HepG2 (cell line): ENCODE measurements around the gene PRSS3. TPM values are rescaled to one million over a fixed set of nuclear protein-coding genes. Genes with fewer than 3 reads are reported as not detected.

Experiments used
- CC2D1A ChIP-seq: sonication (generic); formaldehyde crosslinking; IDR thresholded peaks from 2 replicates; pipeline ENCODE4 v1.8.1; 2023; ENCODE audit warnings: mild to moderate bottlenecking, missing genetic modification reagents
- EEA1 ChIP-seq: sonication (generic); formaldehyde crosslinking; IDR thresholded peaks from 2 replicates; pipeline ENCODE4 v1.5.1; 2020; ENCODE audit warnings: mild to moderate bottlenecking, missing genetic modification reagents, borderline replicate concordance
- HMG20A ChIP-seq: IDR thresholded peaks from 2 replicates; pipeline ENCODE4 v1.6.1; 2016; ENCODE audit warnings: borderline replicate concordance
- PPARG ChIP-seq: conservative IDR thresholded peaks from 2 replicates; pipeline ENCODE4 v1.6.1; 2016; ENCODE audit warnings: missing biosample characterization, missing genetic modification reagents
- RELA ChIP-seq: sonication (generic); formaldehyde crosslinking; IDR thresholded peaks from 2 replicates; pipeline ENCODE4 v1.4.0; 2020; ENCODE audit warnings: missing genetic modification reagents
- ZNF350 ChIP-seq: sonication (generic); formaldehyde crosslinking; IDR thresholded peaks from 2 replicates; pipeline ENCODE4 v1.4.0; 2020; ENCODE audit warnings: mild to moderate bottlenecking, low read depth, missing genetic modification reagents, borderline replicate concordance
- ZNF720 ChIP-seq: sonication (generic); formaldehyde crosslinking; IDR thresholded peaks from 2 replicates; pipeline ENCODE4 v1.4.0; 2020; ENCODE audit warnings: missing genetic modification reagents
- ZNF839 ChIP-seq: sonication (generic); formaldehyde crosslinking; IDR thresholded peaks from 2 replicates; pipeline ENCODE4 v1.4.0; 2020; ENCODE audit warnings: missing genetic modification reagents, mild to moderate bottlenecking, borderline replicate concordance
- polyA plus RNA-seq, 8 experiments: library from polyadenylated mRNA; depleted of rRNA in 3 of 8; stranded (reverse) in 7 of 8; unstranded in 1 of 8; fragments of >200 nt; fragmentation: Illumina TruSeq in 4 of 8; extraction: Trizol in 4 of 8; gene quantifications; 2 replicates each; pipeline versions ENCODE4 v1.2.1 to v1.2.3, GENCODE V29; 2011 to 2016; ENCODE audit warnings: low read depth in 4 of 8, missing spikeins in 1 of 8, mixed read lengths in 1 of 8; ENCODE audit not compliant: insufficient read depth in 1 of 8
- total RNA-seq, 5 experiments: library from RNA; depleted of rRNA; stranded (reverse); fragments of >200 nt; fragmentation: Illumina TruSeq; extraction: Trizol; gene quantifications; 2 replicates each; pipeline ENCODE4 v1.2.3, GENCODE V29; 2016; ENCODE audit warnings: low read depth in 1 of 5
- TF ChIP-seq, protein P1 (sequence below): sonication (generic); formaldehyde crosslinking; IDR thresholded peaks from 2 replicates; pipeline ENCODE4 v1.4.0; 2020; ENCODE audit warnings: low read depth, missing genetic modification reagents
- TF ChIP-seq, protein P2 (sequence below): IDR thresholded peaks from 2 replicates; pipeline ENCODE4 v1.4.0; 2020; ENCODE audit warnings: mild to moderate bottlenecking, missing genetic modification reagents
- TF ChIP-seq, protein P3 (sequence below): sonication (generic); formaldehyde crosslinking; IDR thresholded peaks from 2 replicates; pipeline ENCODE4 v1.4.0; 2020; ENCODE audit warnings: mild to moderate bottlenecking, missing genetic modification reagents
- TF ChIP-seq, protein P4 (sequence below): IDR thresholded peaks from 2 replicates; pipeline ENCODE4 v1.6.1; 2016; ENCODE audit warnings: missing compliant biosample characterization, missing genetic modification reagents, borderline replicate concordance
- TF ChIP-seq, protein P5 (sequence below): sonication (generic); formaldehyde crosslinking; IDR thresholded peaks from 2 replicates; pipeline ENCODE4 v1.5.0; 2020; ENCODE audit warnings: mild to moderate bottlenecking, missing genetic modification reagents

The PRSS3 gene
- total and polyA plus RNA-seq, 2 of the 13 experiments (the other 11 are each of a cell fraction or from before 2014, with no cell fraction given), result not detected

DNA sequence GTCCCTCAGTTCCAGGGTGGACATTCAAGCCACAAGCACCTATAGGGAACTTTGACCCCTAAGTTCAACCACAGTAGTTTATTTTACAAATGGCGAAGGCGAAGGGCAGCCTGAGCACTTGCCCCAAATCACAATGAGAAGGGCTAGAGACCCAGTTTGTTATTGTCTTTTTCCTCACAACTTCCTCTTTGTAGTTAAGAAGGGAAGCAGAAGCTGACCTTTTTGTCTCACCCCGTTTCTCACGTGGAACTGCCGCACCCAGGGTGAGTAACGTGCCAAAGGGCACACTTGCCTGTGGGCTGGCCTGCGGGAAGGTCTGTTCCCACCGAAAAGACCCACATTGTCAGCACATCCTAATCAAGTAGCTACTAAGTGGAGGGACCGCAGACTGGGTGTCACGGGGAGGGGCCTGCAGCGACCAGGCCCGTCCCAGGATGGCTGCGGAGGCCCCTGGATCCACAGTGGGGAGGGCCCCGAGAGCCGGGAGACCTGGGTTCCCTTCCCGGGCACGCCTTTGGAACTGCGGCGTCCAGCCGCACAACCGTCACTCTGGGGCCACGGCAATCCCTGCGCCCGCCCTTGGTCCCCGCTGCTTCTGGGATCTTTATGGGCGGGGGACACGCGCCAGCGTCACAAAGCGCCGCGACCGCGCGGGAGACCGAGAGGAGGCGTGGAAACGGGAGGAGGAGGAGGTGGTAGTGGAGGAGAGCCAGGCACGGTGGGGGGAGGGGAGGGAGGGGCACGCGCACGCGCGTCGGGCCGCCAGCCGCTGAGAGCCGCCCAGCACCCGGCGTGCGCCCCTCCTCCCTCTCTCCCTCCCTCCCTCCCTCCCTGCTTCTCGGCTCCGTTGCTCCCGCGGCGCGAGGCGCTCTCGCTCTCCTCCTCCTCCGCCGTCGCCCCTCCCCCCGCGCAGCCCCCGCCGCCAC is 21.2 kb downstream of the PRSS3 start, which contains the start of gene UBE2R2 (continued):
- TF ChIP-seq, protein P1, sequence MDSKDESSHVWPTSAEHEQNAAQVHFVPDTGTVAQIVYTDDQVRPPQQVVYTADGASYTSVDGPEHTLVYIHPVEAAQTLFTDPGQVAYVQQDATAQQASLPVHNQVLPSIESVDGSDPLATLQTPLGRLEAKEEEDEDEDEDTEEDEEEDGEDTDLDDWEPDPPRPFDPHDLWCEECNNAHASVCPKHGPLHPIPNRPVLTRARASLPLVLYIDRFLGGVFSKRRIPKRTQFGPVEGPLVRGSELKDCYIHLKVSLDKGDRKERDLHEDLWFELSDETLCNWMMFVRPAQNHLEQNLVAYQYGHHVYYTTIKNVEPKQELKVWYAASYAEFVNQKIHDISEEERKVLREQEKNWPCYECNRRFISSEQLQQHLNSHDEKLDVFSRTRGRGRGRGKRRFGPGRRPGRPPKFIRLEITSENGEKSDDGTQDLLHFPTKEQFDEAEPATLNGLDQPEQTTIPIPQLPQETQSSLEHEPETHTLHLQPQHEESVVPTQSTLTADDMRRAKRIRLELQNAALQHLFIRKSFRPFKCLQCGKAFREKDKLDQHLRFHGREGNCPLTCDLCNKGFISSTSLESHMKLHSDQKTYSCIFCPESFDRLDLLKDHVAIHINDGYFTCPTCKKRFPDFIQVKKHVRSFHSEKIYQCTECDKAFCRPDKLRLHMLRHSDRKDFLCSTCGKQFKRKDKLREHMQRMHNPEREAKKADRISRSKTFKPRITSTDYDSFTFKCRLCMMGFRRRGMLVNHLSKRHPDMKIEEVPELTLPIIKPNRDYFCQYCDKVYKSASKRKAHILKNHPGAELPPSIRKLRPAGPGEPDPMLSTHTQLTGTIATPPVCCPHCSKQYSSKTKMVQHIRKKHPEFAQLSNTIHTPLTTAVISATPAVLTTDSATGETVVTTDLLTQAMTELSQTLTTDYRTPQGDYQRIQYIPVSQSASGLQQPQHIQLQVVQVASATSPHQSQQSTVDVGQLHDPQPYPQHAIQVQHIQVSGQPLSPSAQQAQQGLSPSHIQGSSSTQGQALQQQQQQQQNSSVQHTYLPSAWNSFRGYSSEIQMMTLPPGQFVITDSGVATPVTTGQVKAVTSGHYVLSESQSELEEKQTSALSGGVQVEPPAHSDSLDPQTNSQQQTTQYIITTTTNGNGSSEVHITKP (CRISPR knock-in tag), result no peak
- TF ChIP-seq EEA1 (CRISPR knock-in tag) (no peak), ZNF350 (CRISPR knock-in tag) (0 out of 2 replicates have a peak, but pooled peaks have one; percentile 57), HMG20A (no peak), PPARG (CRISPR knock-in tag) (no peak), CC2D1A (CRISPR knock-in tag) (no peak), RELA (CRISPR knock-in tag) (no peak), ZNF720 (no peak), ZNF839 (no peak)
- TF ChIP-seq, protein P2, sequence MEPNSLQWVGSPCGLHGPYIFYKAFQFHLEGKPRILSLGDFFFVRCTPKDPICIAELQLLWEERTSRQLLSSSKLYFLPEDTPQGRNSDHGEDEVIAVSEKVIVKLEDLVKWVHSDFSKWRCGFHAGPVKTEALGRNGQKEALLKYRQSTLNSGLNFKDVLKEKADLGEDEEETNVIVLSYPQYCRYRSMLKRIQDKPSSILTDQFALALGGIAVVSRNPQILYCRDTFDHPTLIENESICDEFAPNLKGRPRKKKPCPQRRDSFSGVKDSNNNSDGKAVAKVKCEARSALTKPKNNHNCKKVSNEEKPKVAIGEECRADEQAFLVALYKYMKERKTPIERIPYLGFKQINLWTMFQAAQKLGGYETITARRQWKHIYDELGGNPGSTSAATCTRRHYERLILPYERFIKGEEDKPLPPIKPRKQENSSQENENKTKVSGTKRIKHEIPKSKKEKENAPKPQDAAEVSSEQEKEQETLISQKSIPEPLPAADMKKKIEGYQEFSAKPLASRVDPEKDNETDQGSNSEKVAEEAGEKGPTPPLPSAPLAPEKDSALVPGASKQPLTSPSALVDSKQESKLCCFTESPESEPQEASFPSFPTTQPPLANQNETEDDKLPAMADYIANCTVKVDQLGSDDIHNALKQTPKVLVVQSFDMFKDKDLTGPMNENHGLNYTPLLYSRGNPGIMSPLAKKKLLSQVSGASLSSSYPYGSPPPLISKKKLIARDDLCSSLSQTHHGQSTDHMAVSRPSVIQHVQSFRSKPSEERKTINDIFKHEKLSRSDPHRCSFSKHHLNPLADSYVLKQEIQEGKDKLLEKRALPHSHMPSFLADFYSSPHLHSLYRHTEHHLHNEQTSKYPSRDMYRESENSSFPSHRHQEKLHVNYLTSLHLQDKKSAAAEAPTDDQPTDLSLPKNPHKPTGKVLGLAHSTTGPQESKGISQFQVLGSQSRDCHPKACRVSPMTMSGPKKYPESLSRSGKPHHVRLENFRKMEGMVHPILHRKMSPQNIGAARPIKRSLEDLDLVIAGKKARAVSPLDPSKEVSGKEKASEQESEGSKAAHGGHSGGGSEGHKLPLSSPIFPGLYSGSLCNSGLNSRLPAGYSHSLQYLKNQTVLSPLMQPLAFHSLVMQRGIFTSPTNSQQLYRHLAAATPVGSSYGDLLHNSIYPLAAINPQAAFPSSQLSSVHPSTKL (CRISPR knock-in tag), result peak; percentile 41; the same call in 1 of the 2 replicates
- TF ChIP-seq, protein P3, sequence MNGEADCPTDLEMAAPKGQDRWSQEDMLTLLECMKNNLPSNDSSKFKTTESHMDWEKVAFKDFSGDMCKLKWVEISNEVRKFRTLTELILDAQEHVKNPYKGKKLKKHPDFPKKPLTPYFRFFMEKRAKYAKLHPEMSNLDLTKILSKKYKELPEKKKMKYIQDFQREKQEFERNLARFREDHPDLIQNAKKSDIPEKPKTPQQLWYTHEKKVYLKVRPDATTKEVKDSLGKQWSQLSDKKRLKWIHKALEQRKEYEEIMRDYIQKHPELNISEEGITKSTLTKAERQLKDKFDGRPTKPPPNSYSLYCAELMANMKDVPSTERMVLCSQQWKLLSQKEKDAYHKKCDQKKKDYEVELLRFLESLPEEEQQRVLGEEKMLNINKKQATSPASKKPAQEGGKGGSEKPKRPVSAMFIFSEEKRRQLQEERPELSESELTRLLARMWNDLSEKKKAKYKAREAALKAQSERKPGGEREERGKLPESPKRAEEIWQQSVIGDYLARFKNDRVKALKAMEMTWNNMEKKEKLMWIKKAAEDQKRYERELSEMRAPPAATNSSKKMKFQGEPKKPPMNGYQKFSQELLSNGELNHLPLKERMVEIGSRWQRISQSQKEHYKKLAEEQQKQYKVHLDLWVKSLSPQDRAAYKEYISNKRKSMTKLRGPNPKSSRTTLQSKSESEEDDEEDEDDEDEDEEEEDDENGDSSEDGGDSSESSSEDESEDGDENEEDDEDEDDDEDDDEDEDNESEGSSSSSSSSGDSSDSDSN (CRISPR knock-in tag), result peak; percentile 69
- TF ChIP-seq, protein P4, sequence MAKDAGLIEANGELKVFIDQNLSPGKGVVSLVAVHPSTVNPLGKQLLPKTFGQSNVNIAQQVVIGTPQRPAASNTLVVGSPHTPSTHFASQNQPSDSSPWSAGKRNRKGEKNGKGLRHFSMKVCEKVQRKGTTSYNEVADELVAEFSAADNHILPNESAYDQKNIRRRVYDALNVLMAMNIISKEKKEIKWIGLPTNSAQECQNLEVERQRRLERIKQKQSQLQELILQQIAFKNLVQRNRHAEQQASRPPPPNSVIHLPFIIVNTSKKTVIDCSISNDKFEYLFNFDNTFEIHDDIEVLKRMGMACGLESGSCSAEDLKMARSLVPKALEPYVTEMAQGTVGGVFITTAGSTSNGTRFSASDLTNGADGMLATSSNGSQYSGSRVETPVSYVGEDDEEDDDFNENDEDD (CRISPR knock-in tag), result peak; percentile 85; the same call in 1 of the 2 replicates
- TF ChIP-seq, protein P5, sequence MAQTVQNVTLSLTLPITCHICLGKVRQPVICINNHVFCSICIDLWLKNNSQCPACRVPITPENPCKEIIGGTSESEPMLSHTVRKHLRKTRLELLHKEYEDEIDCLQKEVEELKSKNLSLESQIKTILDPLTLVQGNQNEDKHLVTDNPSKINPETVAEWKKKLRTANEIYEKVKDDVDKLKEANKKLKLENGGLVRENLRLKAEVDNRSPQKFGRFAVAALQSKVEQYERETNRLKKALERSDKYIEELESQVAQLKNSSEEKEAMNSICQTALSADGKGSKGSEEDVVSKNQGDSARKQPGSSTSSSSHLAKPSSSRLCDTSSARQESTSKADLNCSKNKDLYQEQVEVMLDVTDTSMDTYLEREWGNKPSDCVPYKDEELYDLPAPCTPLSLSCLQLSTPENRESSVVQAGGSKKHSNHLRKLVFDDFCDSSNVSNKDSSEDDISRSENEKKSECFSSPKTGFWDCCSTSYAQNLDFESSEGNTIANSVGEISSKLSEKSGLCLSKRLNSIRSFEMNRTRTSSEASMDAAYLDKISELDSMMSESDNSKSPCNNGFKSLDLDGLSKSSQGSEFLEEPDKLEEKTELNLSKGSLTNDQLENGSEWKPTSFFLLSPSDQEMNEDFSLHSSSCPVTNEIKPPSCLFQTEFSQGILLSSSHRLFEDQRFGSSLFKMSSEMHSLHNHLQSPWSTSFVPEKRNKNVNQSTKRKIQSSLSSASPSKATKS (CRISPR knock-in tag), result no peak
